Ovary (tissue), 9 donors: ENCODE data around the gene CACNA1A. TPM values are rescaled to one million over a fixed set of nuclear protein-coding genes. Genes with fewer than 3 reads are reported as not detected.
"Not testable (repeated sequence)": the region's sequence is repeated elsewhere in the genome, so short reads cannot be mapped to it uniquely, and the experiment has no call there.

ENCODE experiments used
- DNase-seq, 5 donors: peaks; one replicate each; pipeline ENCODE4 v3.0.0-alpha.2; 2019 to 2020
- H3K27ac ChIP-seq, 2 donors: fragments of 200-600 bp; one replicate each; pipeline versions ENCODE4 v1.5.1 to v1.8.0; 2019 to 2022
- H3K27me3 ChIP-seq: fragments of 200-600 bp; one replicate; pipeline ENCODE4 v1.8.0; 2022
- H3K36me3 ChIP-seq: fragments of 200-600 bp; sonication (generic); one replicate; pipeline ENCODE4 v1.5.1; 2019
- H3K4me1 ChIP-seq: one replicate; pipeline ENCODE4 v1.8.1; 2013; ENCODE audit warnings: mild to moderate bottlenecking, moderate library complexity; ENCODE audit not compliant: insufficient read depth
- H3K4me3 ChIP-seq: fragments of 200-600 bp; sonication (generic); one replicate; pipeline ENCODE4 v1.5.1; 2017
- H3K9me3 ChIP-seq, 2 donors: fragments of 200-600 bp in 1 of 2; sonication (generic) in 1 of 2; one replicate each; pipeline versions ENCODE4 v1.5.1 to v1.8.1; 2013 to 2019; ENCODE audit warnings: mild to moderate bottlenecking in 1 of 2, moderate library complexity in 1 of 2
- CTCF ChIP-seq, 3 donors: fragments of 450-650 bp in 2 of 3; fragments of 200-600 bp in 1 of 3; IDR thresholded peaks; one replicate each; pipeline versions ENCODE4 v1.5.1 to v1.8.0; 2016 to 2022; ENCODE audit warnings: antibody characterized with exemption in 3 of 3, mild to moderate bottlenecking in 1 of 3
- EP300 ChIP-seq: sonication (generic); formaldehyde crosslinking; IDR thresholded peaks from one replicate; pipeline ENCODE4 v1.6.1; 2017; ENCODE audit warnings: antibody characterized with exemption
- POLR2A ChIP-seq: fragments of 450-650 bp; IDR thresholded peaks from one replicate; pipeline ENCODE4 v1.6.1; 2017; ENCODE audit warnings: antibody characterized with exemption, mild to moderate bottlenecking, moderate library complexity
- WGBS, 3 donors: extraction: QIAGEN DNeasy Blood & Tissue Kit in 1 of 3; methylation state at CpG; one replicate each; pipeline versions ENCODE4 v1.1.5 to v1.1.7; 2013 to 2017; 5-methylcytosine and 5-hydroxymethylcytosine counted together
- intact Hi-C, 4 donors: fragments of 100-400 bp; cut with DNase I; formaldehyde crosslinking; loops; one replicate each; pipeline versions ENCODE4 v1.11.0 to v1.15.1; 2022 to 2023
- polyA plus RNA-seq, 2 donors: library from polyadenylated mRNA; stranded (reverse); fragments of 200-250 nt in 1 of 2; fragments of 350-450 nt in 1 of 2; fragmentation: Illumina TruSeq in 1 of 2; extraction: RNeasy Lipid Tissue Mini Kit (QIAGEN cat#74804) in 1 of 2; gene quantifications; one replicate each; pipeline ENCODE4 v1.2.3, GENCODE V29; 2013 to 2014
- total RNA-seq, 7 donors: library from RNA; depleted of rRNA in 2 of 7; stranded (reverse); fragments of >200 nt in 2 of 7; fragmentation: NEBNext Ultra II Directional in 3 of 7; extraction: Animal tissue kit (Norgen Biotek cat#: 25700) in 3 of 7; gene quantifications; one replicate each; pipeline versions ENCODE4 v1.1.0 to v1.2.4, GENCODE V29; 2016 to 2023
- donor health status: DM: no; HTN: no; CAD: no; lungs with moderate emphysema.
- donor health status: DM: no; HTN: no; CAD: no.
- donor health status: Bipolar disorder and iron deficiency.
- donor health status: DM: yes; HTN: yes; CAD: no.
- donor health status: DM: no; HTN: no; CAD: no.
- donor health status: DM: yes; HTN: yes; CAD: no.

The CACNA1A gene
- total and polyA plus RNA-seq, 9 donors = 0.60 to 3.3 (median 1.6) TPM

GRCh38 chr19:13362668-13363067 lies 143.6 kb downstream of the CACNA1A start:
- no peaks in the 10 kb centered on the region for H3K9me3 ChIP-seq
- H3K36me3 ChIP-seq = no peaks in the 10 kb centered on the region
- WGBS, 3 donors = 52 to 61% (median 55%) methylated on average over 11 of the region's 11 CpGs
- H3K27me3 ChIP-seq = no peaks in the 10 kb centered on the region
- intact Hi-C loops = no loop called here
- TF ChIP-seq CTCF (IDR thresholded peaks at IDR 0.05) = no peak
- no peak for TF ChIP-seq POLR2A
- no peak for TF ChIP-seq EP300
- no peak for DNase-seq
- no peaks in the 10 kb centered on the region for H3K4me1 ChIP-seq
- H3K4me3 ChIP-seq = no peak overlapping the region
- H3K27ac ChIP-seq = no peak overlapping the region

DNA sequence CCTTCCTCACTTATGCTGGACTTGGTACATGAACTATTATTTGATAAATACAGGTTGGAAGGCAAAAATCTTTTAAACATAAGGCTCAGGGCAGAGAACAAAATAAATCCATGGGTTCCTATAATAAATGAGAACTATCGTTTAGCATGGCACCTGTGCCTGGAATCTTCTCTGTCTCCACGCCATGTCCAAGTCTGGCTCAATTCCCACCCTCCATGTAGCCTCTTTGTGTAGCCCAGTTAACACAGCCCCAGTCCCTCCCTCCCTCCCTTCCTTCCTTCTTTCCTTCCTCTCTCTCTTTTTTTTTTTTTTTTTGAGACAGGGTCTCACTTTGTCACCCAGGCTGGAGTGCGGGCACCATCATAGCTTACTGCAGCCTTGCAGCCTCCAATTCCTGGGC lies 144.6 kb downstream of the CACNA1A start:
- H3K36me3 ChIP-seq = not testable (repeated sequence)

GRCh38 chr19:13356686-13357280 lies 149.5 kb downstream of the CACNA1A start:
- H3K36me3 ChIP-seq = no peaks in the 10 kb centered on the region
- DNase-seq = no peak
- H3K9me3 ChIP-seq = no peaks in the 10 kb centered on the region
- H3K4me3 ChIP-seq = no peak overlapping the region
- no peaks in the 10 kb centered on the region for H3K4me1 ChIP-seq
- no peak overlapping the region for H3K27ac ChIP-seq
- intact Hi-C loops = no loop called here
- H3K27me3 ChIP-seq = no peaks in the 10 kb centered on the region
- 40 to 53% (median 44%) methylated on average over 9 of the region's 9 CpGs for WGBS, 3 donors
- TF ChIP-seq EP300 (no peak), CTCF (IDR thresholded peaks at IDR 0.05) (no peak), POLR2A (no peak)

More for the DNA sequence above, 144.6 kb downstream of the CACNA1A start:
- H3K4me3 ChIP-seq, H3K9me3 ChIP-seq, H3K27me3 ChIP-seq, intact Hi-C loops, H3K27ac ChIP-seq, H3K4me1 ChIP-seq, DNase-seq: not testable (repeated sequence)
- 50 to 79% (median 76%) methylated on average over 3 of the region's 3 CpGs for WGBS, 3 donors

GRCh38 chr19:13356185-13356584 lies 150.1 kb downstream of the CACNA1A start:
- Histone ChIP-seq H3K36me3 (no peaks in the 10 kb centered on the region), H3K4me1 (no peaks in the 10 kb centered on the region), H3K4me3 (no peak overlapping the region), H3K27ac (no peak overlapping the region), H3K27me3 (no peaks in the 10 kb centered on the region), H3K9me3 (no peaks in the 10 kb centered on the region)
- intact Hi-C loops = no loop called here
- DNase-seq = no peak
- 82 to 83% (median 83%) methylated on average over 8 of the region's 8 CpGs for WGBS, 3 donors
- no peak for TF ChIP-seq CTCF (IDR thresholded peaks at IDR 0.05)
- no peak for TF ChIP-seq EP300
- no peak for TF ChIP-seq POLR2A

DNA sequence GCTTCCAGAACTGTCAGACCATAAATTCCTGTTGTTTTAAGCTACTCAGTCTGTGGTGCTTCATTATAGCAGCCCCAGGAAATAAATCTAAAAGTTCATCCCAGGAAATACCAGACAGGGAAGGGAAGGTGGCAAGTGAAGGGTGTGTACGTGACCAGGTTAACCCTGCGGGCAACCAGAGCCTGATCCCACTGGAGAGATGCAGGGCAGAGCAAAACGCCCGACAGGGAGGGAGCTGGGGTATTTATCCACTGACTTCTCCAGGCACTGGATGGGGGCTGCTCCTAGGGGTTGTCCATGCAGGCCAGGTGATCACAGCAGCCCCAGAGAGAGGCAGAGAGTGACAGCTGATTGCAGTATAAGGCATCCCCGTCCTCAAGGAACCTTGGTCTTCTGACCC lies 150.9 kb downstream of the CACNA1A start:
- H3K27ac ChIP-seq = no peak overlapping the region
- no peak overlapping the region for H3K4me3 ChIP-seq
- intact Hi-C loops = no loop called here
- TF ChIP-seq POLR2A (no peak), EP300 (no peak)
- no peaks in the 10 kb centered on the region for H3K27me3 ChIP-seq
- no peaks in the 10 kb centered on the region for H3K9me3 ChIP-seq
- no peaks in the 10 kb centered on the region for H3K4me1 ChIP-seq
- no peaks in the 10 kb centered on the region for H3K36me3 ChIP-seq
- 35 to 49% (median 41%) methylated on average over 5 of the region's 5 CpGs for WGBS, 3 donors
- no peak for DNase-seq
